SHP77 treated with DMSO at 0.1 percent for 48 hours (cell line): ENCODE data around the gene BID.
"Not testable (repeated sequence)": the region's sequence is repeated elsewhere in the genome, so short reads cannot be mapped to it uniquely, and the experiment has no call there.

ENCODE experiments used
- DNase-seq: peaks from one replicate; lab custom pipeline; 2025; lab: John Stamatoyannopoulos, UW

BID gene

DNA sequence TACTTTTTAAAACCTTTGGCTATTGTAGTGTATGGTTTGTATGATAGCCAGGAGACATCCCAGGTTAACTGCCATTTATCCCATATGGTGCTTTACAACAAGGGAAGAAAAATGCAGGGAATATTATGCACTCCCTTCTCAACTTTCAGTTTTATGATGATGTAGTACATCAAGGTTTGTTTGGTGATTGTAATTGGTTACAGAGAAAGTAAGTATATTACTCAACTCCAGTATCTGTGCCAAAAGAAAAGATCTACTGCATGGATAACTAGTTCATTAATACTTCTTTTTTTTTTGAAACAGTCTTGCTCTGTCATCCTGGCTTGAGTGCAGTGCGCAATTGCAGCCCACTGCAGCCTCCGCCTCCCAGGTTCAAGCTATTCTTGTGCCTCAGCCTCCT, 70.5 kb downstream of the BID start:
- no peak for DNase-seq

DNA sequence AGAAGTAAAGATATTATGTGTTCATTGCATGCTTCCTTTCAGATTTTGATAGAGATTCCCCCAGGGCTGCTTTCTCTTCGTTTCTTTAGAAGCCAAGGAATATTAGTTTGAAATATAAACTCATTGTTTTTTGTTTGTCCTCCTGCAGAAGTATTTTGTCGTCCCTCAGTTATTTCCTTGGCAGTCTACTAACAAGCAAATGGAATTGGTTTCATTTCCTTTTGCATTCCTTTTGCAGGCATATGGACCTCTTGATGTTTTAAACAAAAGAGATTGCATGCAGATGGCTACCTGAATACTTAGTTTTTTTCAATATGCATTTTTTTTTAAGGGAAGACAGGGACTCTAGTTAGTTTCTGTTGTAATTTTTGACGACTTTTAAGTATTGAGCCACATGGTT, 73.5 kb downstream of the BID start:
- no peak for DNase-seq

DNA sequence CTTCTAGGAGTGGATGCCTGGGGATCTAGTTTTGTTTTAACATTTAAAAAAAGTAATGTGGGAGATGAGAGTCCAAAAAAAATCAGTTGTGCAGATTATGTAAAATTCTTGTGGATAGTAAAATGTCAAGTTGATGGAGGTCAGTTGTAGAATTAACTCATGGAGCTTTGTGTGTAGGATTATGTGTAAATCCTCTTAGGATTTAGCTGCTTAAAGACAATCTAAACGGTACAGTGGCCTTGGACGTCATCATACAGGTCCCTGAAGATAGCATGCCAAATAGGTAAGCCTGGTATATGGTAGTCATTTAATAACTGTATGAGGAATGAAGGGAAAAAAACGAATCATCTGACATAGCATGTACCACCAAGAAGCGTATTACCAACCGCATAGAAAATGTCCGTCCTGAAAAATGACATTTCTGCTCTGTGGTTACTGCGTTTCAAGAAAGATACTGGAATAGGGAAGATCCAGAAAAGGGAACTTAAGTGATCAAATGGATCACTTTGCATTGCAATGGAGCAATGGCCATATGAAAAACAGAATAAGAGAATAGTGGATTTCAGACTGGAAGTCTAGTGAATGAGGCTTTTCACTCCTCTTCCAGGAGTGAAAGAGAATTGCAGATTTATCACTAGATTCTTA, 74.5 kb downstream of the BID start:
- no peak for DNase-seq

DNA sequence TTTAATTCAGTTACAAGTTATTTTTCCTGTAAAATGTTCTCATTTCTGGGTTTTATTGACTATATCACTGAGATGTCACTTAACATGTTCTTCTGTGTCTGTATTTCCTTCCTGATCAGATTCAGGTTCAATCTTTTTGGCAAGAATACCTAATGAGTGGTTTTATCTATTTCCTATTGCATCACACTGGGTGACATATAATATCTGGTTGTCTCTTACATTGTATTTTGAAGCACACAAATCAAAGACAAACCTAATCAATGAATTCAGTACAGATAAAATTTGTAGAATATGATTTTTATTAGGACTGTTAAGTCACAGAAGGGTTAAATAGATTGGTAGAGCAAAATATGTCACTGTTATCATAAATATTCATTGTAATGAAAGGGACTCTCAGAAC, 75.3 kb downstream of the BID start:
- no peak for DNase-seq

DNA sequence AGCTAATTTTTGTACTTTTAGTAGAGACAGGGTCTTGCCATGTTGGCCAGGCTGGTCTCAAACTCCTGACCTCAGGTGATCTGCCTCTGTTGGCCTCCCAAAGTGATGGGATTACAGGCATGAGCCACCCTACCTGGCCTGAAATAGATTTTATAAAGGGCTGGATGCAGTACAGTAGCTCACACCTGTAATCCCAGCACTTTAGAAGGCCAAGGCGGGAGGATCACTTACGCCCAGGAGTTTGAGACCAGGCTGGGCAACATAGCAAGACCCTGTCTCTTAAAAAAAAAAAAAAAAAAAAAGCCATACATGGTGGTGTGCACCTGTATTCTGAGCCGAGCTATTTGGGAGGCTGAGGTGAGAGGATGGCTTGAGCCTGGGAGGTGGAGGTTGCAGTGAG, 76.0 kb downstream of the BID start:
- DNase-seq, result not testable (repeated sequence)

DNA sequence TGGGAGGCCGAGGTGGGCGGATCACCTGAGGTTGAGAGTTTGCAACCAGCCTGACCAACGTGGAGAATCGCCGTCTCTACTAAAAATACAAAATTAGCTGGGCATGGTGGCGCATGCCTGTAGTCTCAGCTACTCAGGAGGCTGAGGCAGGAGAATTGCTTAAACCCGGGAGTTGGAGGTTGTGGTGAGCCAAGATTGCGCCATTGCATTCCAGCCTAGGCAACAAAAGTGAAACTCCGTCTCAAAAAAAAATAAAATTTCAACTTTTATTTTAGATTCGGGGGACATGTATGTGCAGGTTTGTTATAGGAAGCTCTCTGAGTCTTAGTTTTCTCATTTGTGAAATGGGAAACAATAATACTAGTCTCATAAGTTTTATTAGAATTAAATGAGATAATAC, 77.1 kb downstream of the BID start:
- DNase-seq, result not testable (repeated sequence)

DNA sequence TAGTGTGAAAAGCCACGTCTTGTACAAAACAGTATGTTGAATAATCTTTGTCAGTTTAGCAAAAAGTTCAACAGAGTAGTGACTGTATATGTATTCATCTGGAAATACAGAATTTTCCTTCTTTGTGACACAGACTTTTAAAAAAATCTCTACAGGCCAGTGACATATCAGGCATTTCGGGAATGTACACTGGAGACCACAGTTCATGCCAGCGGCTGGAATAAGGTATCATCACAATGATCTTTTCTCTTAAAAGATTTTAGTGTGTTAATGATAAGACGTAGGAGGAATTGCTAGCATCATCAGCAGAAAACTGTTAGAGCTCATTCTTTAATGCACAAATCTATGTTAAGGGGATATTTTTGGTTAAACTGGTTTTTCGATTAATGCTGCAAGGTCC, 78.3 kb downstream of the BID start:
- DNase-seq, result no peak

DNA sequence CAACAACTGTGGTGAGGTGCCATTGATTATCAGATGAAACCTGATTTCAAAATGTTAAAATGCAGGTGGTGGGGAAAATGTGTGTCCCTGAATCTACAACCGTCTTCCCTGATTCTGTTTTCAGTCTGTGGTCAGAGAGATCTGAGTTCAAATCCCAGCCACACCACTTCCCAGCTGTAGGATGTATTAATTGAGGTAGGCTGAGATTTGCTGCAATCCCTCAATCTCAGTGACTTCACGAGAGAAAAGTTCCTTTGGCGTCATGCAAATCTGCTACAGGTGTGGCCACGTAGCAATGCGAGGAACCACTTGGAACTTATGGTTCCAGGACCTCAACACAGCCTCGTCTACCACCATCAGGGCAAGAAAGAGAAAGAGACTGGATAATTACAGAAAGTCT, 79.5 kb downstream of the BID start:
- DNase-seq, result no peak

DNA sequence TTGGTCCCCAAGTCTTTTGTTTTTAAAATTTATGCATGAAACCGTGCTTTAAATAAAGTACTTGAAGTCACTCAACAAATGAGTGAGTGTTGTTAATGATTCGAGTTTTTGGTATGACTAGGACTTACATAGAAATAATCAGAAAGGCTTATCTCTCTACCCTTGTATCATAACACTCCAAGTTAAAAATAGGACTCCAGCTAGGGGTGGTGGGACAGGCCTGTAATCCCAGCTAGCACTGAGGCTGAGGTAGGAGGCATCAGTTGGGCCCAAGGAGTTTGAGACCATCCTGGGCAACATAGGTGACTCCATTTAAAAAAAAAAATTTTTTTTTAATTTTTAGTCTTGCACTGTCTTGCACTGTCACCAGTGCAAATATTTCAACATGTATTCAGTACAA, 80.1 kb downstream of the BID start:
- DNase-seq, result no peak

DNA sequence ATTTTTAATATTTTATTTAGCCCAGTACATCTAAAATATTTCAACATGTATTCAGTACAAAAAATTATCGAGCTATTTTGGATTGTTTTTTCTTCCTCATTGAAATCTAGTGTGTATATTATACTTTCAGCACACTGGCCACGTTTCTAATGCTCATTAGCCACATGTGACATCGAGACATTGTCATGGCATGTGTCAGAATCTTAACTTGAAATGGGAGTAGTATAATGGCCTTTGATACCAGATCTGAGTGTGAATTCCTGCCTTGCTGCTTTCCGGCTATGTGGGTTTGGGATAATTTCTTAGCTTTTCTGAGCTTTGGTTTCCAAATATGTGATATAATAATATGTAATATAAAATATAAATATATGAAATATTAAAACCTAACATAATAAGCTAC, 81.4 kb downstream of the BID start:
- DNase-seq, result no peak

DNA sequence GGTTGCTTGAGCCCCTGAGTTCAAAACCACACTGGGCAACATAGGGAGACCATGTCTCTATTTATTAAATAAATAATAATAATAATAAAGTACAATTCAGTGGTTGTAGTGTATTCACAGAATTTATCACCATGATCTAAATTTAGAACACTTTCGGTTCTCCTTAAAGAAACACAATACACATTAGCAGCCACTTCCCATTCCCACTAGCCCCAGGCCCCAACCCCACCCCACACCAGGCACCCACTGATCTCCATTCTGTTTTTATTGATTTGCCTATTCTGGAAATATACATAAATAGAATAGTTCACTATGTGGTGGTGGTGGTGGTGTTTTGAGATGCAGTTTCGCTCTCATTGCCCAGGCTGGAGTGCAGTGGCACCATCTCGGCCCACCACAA, 90.0 kb downstream of the BID start:
- DNase-seq, result no peak
